ENCODE results near the gene USP4.
"Not testable (repeated sequence)": the region's sequence is repeated elsewhere in the genome, so short reads cannot be mapped to it uniquely, and the experiment has no call there.

The USP4 gene

GRCh38 chr3:49339941-49340800 is at the start of gene USP4:
TSS of gene USP4 (minus strand) at chr3:49340053. CDS start at chr3:49340024, 29 bp downstream.
- peak; percentile 88 for DNase-seq

- no peak for DNase-seq
Observed at GRCh38 chr3:49389297-49389696, 49.4 kb upstream of the USP4 start.

GRCh38 chr3:49388289-49388820 is 48.5 kb upstream of the USP4 start:
- DNase-seq = peak; percentile 8

- DNase-seq = no peak
Observed at GRCh38 chr3:49387721-49388120, 47.9 kb upstream of the USP4 start.

GRCh38 chr3:49386056-49386756 is 46.4 kb upstream of the USP4 start:
- no peak for DNase-seq

GRCh38 chr3:49385617-49386016 is 45.8 kb upstream of the USP4 start:
- no peak for DNase-seq

- no peak for DNase-seq
Observed at GRCh38 chr3:49383387-49383786, 43.5 kb upstream of the USP4 start.

- DNase-seq = peak; percentile 80
Observed at GRCh38 chr3:49378249-49378895, 38.5 kb upstream of the USP4 start.

- peak; percentile 46 for DNase-seq
Observed at GRCh38 chr3:49377483-49377882, 37.6 kb upstream of the USP4 start.

GRCh38 chr3:49371946-49372345 is 32.1 kb upstream of the USP4 start:
- DNase-seq = no peak

- DNase-seq = no peak
Observed at GRCh38 chr3:49370585-49371290, 30.9 kb upstream of the USP4 start.

- DNase-seq = peak; percentile 54
Observed at GRCh38 chr3:49362561-49362960, 22.7 kb upstream of the USP4 start.

- DNase-seq = peak; percentile 39
Observed at GRCh38 chr3:49359623-49360022, 19.8 kb upstream of the USP4 start.

- no peak for DNase-seq
Observed at GRCh38 chr3:49358884-49359225, 19.0 kb upstream of the USP4 start.

- DNase-seq = peak; percentile 96
Observed at GRCh38 chr3:49358217-49358883, 18.5 kb upstream of the USP4 start, which contains the start of gene GPX1. TSS of gene GPX1 (minus strand) at chr3:49358353. CDS start at chr3:49358278, 75 bp downstream.

GRCh38 chr3:49357443-49358216 is 17.8 kb upstream of the USP4 start:
- peak; percentile 91 for DNase-seq

GRCh38 chr3:49357095-49357442 is 17.2 kb upstream of the USP4 start:
- DNase-seq = not testable (repeated sequence)

GRCh38 chr3:49352890-49353421 is 13.1 kb upstream of the USP4 start:
- DNase-seq = no peak

GRCh38 chr3:49352281-49352680 is 12.4 kb upstream of the USP4 start:
- DNase-seq = no peak

- peak; percentile 84 for DNase-seq
Observed at GRCh38 chr3:49351521-49352011, 11.7 kb upstream of the USP4 start.

All from fibroblast of skin of right quadriceps (primary cell).